ENCODE data around the gene ASB9.

DNA sequence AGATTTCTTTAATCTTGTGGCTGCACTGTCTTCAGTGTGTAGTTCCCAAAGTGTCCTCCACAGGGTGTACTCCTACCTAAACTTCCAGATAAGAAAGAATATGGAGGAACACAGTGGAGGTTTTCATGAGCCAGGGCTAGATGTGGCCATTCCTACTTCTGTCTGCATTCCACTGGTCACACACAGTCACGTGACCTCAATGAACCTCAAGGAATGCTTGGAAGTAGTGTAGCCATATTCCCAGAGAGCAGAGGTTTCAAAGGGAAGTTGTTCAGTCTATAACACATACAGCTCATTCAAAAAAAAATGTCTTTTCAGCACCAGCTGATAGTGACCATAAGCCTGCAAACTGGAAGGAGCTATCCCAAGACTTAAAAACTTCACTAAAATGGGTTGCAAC, 53.6 kb downstream of the ASB9 start:
- TF ChIP-seq, protein P1, sequence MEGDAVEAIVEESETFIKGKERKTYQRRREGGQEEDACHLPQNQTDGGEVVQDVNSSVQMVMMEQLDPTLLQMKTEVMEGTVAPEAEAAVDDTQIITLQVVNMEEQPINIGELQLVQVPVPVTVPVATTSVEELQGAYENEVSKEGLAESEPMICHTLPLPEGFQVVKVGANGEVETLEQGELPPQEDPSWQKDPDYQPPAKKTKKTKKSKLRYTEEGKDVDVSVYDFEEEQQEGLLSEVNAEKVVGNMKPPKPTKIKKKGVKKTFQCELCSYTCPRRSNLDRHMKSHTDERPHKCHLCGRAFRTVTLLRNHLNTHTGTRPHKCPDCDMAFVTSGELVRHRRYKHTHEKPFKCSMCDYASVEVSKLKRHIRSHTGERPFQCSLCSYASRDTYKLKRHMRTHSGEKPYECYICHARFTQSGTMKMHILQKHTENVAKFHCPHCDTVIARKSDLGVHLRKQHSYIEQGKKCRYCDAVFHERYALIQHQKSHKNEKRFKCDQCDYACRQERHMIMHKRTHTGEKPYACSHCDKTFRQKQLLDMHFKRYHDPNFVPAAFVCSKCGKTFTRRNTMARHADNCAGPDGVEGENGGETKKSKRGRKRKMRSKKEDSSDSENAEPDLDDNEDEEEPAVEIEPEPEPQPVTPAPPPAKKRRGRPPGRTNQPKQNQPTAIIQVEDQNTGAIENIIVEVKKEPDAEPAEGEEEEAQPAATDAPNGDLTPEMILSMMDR (conservative IDR thresholded peaks at IDR 0.05; ENCODE audit: low read length) = no peak
- no peak for TF ChIP-seq EZH2phosphoT487 (IDR thresholded peaks at IDR 0.05; ENCODE audit: borderline replicate concordance, low read depth, low read length)
